ELR (cell line): ENCODE results near the gene SPIB.
A peak's percentile ranks its signal among the peaks of the same experiment; 100 is the strongest.
"Not testable (repeated sequence)": the region's sequence is repeated elsewhere in the genome, so short reads cannot be mapped to it uniquely, and the experiment has no call there.

Experiments used
- DNase-seq: peaks from one replicate; pipeline ENCODE4 v3.0.0-alpha.2; 2015; ENCODE audit warnings: low read depth

SPIB gene

GRCh38 chr19:50439130-50439529, 20.4 kb downstream of the SPIB start:
- not testable (repeated sequence) for DNase-seq

GRCh38 chr19:50444059-50444458, 25.3 kb downstream of the SPIB start:
- DNase-seq, result no peak

- no peak for DNase-seq
These were observed 28.3 kb downstream of the SPIB start for GRCh38 chr19:50447053-50447452.

- DNase-seq, result no peak
These were observed 29.0 kb downstream of the SPIB start for GRCh38 chr19:50447750-50448149.

GRCh38 chr19:50449236-50449899, 30.6 kb downstream of the SPIB start:
- DNase-seq, result peak; percentile 9

DNA sequence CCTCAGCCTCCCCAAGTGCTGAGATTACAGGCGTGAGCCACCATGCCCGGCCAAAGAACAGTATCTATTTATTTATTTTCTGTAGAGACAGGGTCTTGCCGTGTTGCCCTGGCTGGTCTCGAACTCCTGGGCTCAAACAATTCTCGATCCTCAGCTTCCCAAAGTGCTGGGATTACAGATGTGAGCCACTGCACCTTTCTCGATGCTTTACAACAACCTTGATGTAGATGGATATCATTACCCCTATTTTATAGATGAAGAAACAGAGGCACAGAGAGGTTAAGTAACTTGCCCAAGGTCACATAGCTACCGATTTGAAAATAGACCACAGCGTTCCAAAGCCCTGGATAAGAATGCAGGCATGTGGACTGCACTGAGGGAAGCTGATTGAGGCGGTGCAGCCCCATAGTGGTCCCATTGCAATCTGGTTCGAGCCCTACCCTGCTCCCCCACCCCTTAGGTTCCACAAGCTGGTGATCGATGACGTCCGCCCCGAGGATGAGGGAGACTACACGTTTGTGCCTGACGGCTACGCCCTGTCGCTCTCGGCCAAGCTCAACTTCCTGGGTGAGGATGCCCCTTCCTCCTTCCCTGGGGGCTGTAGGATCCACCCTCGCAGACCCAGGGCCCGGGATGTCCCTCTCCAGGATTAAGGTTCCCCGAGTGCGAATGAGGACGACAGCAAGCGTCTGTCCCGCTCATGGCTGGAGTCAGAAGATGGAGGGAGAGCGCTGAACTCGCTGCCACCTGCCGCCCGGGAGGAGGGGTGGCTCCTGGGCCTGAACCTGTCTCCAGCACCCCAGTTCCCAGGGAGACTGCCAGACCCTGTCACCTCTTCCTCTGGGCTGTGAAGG, 31.9 kb downstream of the SPIB start:
- DNase-seq, result no peak

DNA sequence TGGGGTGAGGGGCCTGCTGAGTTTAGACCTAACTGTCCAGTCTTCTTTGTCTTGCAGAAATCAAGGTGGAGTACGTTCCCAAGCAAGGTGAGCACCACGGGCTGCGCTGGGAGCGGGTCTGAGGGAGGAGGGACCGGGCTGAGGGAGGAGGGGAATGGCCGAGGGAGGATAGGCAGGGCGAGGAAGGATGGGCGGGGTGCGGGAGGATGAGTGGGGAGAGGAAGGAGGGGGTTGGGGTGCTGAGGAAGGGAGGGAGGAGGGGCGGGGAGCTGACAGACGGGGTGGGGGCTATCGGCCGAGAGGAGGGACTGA, 32.4 kb downstream of the SPIB start:
- no peak for DNase-seq

DNA sequence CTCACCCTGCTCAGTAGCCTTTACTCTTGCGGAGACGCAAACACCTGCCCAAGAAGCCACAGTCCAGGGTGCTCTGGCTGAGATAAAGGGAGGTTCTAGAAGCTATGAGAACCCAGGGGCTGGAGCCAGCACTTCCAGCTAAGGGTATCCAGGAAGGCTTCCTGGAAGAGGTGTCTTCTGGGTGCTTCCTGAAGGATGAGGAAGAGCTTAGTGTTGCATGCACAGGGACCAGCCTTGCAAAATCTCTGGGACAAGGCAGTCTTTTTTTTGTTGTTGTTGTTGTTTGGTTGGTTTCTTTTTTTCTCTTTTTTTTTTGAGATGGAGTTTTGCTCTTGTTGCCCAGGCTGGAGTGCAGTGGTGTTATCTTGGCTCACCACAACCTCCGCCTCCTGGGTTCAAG, 34.5 kb downstream of the SPIB start:
- no peak for DNase-seq

GRCh38 chr19:50455992-50456391, 37.3 kb downstream of the SPIB start:
- no peak for DNase-seq

DNA sequence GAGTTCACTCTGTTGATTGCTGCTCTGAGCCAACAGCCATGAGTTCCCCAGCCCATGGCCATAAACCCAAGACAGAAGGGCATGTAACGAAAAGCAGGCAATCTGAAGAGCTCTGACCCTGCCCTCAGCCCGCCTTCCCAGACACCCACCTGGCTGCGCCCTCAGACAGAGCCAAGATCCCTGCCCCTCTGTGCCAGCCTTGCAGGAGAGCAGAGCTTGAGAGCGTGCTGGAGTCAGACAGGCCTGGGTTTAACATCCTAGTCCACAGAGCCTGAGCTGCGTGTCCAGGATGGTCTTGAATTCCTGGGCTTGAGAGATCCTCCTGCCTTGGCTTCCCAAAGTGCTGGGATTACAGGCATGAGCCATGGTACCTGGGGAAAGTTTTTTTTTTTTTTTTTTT, 38.6 kb downstream of the SPIB start:
- DNase-seq, result no peak

DNA sequence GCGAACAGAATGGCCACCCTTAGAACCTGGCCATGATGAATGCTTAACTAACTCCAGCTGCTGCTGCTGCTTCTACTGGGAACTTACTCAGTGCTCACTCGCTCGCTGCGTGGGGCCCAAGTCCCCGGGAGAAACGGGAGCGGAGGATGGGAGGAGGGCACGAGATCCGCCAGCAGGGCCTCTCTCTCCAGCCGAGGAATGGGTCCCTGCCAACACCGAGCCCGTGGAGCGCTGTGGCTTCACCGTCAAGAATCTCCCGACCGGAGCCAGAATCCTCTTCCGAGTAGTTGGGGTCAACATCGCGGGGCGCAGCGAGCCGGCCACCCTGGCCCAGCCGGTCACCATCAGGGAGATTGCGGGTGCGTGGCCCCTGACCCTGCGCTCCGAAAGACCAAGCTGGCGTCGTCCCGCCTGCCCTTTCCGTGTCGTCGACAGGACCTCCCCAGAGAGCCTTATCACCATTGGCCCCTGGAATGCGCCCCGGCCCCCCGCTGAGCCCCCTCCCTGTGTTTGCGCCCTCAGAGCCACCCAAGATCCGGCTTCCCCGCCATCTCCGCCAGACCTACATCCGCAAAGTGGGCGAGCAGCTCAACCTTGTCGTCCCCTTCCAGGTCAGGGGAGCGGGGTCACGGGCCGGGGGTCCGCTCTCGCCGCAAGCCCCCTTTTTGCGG, 39.8 kb downstream of the SPIB start:
- no peak for DNase-seq

GRCh38 chr19:50459067-50459456, 40.3 kb downstream of the SPIB start:
- DNase-seq, result no peak

DNA sequence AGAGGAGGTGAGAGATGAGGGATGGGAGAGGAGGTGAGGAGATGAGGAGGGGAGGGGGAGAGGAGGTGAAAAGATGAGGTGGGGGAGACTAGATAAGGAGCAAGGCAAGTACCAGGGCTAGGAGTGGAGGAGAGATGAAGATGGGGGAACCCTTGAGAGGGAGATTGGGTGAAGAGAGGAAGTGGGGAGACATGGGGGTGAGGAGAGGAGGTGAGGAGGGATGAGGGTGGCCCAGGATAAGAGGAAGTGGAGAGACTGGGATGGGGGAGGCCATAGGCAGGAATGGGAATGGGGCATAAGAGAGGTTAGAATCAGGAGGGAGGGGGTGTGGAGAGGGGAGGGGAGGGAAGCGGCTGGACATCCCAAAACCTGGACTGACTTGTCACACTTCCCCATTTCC, 40.9 kb downstream of the SPIB start:
- DNase-seq, result no peak

GRCh38 chr19:50460161-50460765, 41.5 kb downstream of the SPIB start:
- peak; percentile 57 for DNase-seq

DNA sequence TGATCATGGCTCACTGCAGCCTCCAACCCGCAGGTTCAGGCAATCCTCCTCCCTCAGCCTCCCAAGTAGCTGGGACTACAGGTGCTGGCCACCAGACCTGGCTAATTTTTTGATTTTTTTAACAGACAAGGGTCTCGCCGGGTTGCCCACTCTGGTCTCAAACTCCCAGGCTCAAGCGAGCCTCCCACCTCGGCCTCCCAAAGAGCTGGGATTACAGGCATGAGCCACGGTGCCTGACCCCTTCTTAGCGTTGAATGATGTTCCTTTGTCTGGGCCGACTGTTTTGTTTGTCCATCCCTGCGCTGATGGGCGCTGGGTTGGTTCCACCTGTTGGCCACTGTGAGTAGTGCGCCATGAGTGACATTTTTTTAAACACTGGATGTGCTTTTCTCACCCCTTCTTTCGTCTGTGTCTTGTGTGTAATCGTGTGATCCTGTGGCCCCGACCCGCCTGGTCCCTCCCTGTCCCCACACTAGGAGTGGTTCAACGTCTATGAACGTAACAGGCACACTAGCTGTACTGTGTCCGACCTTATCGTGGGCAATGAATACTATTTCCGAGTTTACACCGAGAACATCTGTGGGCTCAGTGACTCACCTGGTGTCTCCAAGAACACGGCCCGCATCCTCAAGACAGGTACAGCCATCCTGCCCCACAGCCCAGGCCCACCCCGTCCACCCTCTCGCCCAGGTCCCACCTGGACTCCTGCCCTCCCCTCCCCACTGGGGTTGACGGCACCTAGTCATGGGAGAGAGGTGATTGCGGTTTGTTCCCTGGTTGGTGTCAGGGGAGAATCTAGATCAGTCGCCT, 42.5 kb downstream of the SPIB start:
- peak; percentile 70 for DNase-seq

- DNase-seq, result no peak
These were observed 44.2 kb downstream of the SPIB start for GRCh38 chr19:50462970-50463369.

- no peak for DNase-seq
These were observed 45.6 kb downstream of the SPIB start for GRCh38 chr19:50464348-50464747.

- DNase-seq, result no peak
These were observed 46.3 kb downstream of the SPIB start for GRCh38 chr19:50465000-50465399.

DNA sequence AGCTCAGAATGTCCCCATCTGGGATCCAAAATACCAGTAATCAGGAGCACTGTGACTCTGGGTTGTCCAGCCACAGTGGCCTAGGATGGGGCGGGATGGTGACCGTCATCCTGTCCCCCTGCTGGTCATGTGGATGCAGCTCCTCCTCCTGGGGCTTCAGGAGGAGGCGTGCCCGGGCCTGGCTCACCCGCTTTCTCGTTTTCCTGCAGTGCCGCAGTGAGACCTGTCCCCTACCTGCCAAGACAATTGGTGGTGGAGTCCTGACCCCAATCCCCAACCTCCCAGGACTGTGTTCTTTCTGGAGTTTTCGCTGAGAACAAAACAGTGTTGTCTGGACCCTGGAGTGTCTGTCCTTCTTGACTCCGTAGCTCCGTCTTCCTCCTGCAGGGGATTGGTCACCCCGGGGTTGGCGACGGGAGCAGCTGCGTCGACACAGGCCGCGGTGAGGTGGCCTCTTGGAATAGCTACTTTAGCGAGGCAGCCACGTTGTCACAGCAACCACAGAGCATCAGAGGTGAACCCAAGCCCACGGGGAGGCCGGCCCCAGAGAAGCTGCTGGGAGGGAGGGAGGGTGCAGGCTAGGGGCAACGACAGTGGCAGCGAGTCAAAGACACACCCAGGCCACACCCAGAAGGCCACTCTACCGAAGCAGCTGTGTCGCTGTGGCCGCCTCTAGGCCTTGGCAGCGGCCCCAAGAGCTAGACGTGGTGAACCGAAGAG, 47.4 kb downstream of the SPIB start:
- peak; percentile 37 for DNase-seq

DNA sequence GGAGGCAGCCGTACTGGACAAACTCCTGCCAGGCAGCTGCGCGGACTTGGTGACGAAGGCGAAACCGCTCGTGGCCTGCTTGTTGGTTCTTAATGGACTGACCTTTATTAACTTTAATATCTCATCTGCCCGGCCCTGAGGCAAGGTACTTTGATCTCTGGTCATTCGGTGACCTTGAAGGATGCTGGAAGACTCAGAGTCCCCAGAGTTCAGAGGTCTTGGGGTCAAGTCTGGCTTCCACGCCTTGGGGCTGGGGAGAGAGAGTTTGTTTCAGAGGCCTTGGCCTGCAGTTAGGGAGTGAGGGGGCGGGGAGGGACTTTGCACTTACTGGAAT, 47.9 kb downstream of the SPIB start:
- DNase-seq, result no peak

GRCh38 chr19:50467566-50467965, 48.8 kb downstream of the SPIB start:
- DNase-seq, result no peak
